SKM-1 treated with dmso at 0.1 percent for 144 hours (cell line): ENCODE results near the gene TRIM47.

ENCODE experiments used
- DNase-seq: peaks from one replicate; lab custom pipeline; 2025; ENCODE audit not compliant: unreplicated experiment; lab: John Stamatoyannopoulos, UW

The TRIM47 gene

GRCh38 chr17:75909051-75909811 is 30.9 kb upstream of the TRIM47 start:
- DNase-seq = no peak

DNA sequence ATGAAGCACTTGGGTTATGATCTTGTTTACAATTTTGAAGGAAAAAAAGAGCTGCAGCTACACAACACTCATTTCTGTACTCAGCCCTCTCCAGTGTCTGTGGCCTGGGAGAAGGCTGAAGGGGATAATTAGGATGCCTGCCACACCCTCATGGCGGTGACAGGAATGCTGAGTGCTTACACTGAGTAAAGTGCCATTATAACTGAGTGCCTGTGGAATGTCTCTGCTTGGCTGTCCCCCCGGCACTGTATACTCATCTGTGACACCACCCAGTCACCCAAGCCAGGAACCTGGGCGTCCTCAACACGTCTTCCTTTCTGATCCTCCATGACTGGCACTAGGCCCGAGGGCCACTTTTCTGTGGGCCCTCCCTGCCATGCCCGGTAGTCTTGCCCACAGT is 29.8 kb upstream of the TRIM47 start:
- DNase-seq = no peak

DNA sequence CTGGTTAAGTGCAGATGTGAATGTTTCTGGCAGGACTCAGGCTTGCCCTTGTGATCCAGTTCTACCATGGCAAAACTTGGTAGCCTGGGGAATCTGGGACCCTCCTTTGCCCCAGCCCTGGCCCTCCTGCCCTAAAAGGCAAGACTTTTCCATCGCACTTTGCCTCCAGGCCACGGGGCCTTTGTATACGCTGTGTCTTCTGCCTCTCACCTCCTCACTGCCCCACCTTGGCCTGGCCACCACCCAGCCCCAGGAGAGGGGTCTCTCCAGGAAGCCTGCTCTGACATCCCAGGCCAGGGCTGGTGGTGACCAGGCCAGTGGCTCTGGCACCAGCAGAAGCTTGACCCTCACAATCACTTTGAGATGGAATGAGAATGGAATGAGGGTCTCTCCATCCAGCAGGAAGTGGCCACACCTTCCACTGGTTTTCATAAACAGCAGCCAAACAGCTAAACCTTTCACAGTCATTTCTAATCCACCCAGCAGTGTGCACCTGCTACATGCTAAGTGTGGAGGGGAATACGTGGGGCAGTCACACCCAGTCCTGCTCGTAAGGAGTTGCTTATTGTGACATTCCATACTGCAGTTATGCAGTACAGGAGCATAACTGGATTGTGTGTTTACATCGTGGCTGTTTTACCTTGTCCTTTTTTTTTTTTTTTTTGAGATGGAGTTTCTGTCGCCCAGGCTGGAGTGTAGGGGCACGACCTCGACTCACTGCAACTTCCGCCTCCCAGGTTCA is 27.9 kb upstream of the TRIM47 start:
- DNase-seq = no peak

DNA sequence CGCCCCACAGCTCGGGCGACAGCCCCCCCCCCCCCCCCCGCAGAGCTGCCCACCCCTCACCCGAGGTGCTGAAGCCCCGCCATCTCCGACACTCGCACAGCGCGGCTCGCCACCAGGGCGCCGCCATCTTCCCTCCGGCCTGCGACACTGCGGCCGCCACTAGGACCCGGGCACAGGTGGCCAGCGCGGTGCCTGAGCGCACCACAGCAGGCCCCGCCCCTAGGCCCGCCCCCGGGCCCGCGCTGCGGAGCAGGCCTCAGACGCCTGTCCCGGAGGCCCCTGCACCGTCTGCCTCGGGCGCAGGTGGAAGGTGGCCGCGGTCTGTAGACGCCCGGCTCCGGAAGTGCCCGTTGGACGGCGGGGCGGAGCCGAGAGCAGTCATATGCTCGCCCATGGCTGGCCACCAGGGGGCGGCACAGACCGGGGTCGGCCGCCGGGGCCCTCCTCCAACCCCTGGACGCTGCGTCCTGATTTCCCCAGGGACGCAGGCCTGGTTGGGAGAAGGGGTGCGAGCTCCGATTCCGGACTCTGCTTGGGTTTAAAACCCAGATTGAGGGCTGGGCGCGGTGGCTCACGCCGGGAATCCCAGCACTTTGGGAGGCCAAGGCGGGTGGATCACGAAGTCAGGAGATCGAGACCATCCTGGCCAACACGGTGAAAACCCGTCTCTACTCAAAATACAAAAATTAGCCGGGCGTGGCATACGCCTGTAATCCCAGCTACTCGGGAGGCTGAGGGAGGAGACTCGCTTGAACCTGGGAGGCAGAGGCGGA is 26.6 kb upstream of the TRIM47 start, which contains the start of gene MRPL38:
Gene MRPL38, minus strand, starts transcription at position 136 of the 773 bp plus-strand sequence. Its CDS starts 9 bp downstream, at position 127.
- peak; percentile 91 for DNase-seq

DNA sequence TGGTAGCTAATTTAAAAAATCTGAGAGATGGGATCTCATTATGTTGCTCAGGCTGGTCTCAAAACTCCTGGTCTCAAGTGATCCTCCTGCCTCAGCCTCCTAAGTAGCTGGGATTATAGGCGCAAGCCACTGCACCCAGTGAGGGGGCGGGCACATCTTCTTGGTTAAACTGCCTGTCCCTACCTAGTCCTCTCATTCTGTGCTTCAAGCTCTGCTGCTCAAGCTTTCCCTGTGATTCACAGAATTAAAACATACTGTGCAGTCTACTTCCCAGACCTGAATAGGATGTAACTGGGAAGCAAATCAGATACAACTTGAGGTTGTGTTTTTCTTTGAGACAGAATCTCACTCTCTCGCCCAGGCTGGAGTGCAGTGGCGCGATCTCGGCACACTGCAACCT is 24.0 kb upstream of the TRIM47 start:
- DNase-seq = no peak

GRCh38 chr17:75901727-75902126 is 23.3 kb upstream of the TRIM47 start:
- no peak for DNase-seq

DNA sequence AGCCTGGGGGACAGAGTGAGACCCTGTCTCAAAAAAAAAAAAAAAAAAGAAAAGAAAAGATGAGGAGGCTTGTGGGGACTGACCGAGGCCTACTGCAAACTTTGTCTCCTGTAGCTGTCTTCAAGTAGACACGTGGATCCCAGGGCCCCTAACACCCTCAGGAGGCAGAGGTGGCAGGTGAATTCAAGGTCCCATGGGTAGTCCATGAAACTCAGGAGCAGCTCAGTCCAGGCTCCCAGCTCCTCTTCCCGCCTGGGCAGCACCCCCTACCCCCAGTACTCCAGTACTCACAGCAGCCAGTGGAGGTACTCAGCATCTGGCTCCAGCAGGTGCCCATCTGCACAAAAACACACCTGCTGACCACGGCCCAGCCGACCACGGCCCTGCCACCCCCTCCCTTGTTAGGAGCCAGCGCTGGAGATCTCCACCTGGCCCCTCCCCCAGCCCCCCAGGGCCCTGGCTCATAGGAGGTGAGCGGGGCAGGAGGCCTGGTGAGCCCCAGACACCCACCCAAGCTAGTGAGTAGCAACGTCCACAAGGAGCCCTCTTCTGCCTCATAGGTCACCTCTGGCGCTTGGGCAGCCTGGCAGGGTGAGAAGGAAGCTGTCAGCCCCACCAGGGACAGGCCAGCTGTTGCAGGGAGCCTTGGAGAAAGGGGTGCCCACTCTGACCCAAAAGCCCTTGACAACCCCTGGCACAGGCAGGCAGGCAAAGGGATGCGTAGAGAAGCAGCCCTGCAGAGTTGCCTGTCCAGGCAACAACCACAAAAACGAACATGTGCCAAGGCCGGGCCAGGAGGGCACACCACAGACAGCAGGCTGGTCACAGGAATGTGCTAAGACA is 22.5 kb upstream of the TRIM47 start:
- no peak for DNase-seq

GRCh38 chr17:75899767-75900468 is 21.5 kb upstream of the TRIM47 start:
- DNase-seq = no peak

- DNase-seq = no peak
Measured at GRCh38 chr17:75899353-75899752, 21.0 kb upstream of the TRIM47 start.

- no peak for DNase-seq
Measured at GRCh38 chr17:75898791-75899190, 20.4 kb upstream of the TRIM47 start.

GRCh38 chr17:75898065-75898464 is 19.7 kb upstream of the TRIM47 start:
- no peak for DNase-seq

DNA sequence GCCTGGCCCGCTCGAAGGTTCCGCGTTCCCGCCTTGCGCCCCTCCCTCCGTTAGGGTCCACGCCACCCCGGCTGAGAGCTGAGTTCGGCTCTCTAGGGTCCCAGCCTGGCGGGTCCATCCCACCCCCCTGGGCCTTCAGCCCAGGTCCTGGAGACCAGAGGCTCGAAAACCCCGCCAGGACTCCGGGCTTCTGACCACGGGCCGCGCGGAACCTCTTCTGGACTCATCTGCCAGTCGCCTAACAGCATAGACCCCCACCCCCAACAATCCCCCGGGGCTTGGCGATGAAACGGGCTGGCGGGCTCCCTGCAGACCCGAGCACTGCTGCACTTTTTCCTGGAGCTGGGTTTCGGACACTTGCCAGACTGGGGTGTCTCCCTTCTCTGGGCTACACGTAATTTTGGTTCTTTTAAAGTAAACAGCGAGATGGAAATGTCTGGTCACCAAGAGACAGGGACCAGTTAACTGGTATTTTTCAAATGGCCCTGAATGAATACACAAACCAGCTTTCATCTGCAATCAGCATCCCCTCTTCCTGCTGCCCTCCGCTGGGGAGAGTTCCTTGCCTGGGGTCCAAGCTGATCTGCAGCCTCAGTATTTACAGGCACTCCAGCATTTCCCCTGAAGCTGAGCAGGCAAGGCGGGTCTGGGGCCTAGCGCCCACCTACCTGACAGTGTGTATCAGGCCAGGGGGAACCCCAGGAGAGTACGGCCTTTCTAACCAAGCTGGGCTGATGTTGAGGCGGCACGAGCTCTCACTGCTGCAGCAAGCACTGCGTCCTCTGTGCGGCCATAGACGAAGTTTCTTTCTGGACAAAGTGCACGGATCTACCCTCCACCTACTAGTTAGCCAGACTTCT is 19.0 kb upstream of the TRIM47 start:
- no peak for DNase-seq

GRCh38 chr17:75896415-75897159 is 18.2 kb upstream of the TRIM47 start, which contains the start of gene TRIM65:
TSS of gene TRIM65 (minus strand) at chr17:75896951. CDS start at chr17:75896937, 14 bp downstream.
- peak; percentile 59 for DNase-seq

DNA sequence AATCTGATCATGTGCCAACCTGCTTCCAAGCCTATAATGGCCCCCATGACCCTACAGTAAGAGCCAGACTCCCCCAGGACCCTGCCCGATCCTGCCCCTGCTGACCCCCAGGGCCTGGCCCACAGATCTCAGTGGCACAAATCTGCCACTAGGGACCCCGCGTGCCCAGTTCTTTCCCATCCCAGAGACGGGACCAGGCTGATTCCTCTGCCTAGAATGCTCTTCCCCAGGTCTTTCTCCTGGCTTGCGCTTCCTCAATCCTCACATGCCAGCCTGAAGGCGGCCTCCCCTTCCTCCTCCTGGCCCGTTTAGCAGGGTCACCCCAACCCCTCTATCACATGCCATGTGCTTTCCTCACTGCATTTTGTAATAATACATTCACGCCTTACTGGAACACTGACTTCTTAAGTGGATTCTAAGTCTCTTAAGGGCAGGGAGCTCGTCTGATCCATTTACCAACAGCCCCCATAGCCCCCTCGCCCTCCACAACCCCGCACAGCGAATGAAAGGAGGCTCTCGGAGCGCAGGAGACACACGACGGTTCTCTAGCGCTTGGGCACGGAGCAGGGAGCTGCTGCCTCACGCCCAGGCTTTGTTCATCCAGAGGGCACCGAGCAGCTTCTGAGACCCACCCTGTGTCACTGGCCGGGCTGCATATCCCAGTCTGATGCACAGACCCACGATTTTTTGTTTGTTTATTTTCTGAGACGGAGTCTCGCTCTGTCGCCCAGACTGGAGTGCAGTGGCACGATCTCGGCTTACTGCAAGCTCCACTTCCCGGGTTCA is 17.2 kb upstream of the TRIM47 start:
- DNase-seq = no peak

DNA sequence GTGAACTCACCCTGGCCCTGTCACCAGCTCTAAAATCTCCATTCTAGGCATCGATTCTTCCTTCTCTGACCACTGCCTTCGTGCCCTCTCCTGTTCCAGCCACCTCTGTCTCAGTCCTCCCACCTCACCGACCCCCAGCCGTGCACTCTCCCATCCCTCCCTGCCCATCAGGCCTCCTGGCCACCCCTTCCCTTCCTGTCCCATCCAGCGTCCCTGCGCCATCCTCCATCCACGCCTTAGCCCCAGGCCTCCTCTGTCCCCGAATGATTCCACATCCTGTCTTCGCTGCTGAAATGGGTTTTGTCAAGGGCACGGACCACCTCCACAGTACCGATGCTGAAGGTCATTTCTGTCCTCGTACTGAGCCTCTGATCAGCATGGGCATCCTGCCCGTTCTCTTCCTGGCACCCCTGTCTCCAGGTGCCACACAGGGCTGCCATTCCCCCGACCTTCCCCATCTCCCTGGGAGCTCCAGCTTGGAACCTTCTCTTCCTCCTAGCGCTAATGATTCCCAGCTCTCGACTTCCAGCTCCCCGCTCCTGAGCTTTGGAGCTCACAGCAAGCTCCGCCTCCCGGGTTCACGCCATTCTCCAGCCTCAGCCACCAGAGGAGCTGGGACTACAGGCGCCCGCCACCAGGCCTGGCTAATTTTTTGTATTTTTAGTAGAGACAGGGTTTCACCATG is 15.8 kb upstream of the TRIM47 start:
- no peak for DNase-seq

DNA sequence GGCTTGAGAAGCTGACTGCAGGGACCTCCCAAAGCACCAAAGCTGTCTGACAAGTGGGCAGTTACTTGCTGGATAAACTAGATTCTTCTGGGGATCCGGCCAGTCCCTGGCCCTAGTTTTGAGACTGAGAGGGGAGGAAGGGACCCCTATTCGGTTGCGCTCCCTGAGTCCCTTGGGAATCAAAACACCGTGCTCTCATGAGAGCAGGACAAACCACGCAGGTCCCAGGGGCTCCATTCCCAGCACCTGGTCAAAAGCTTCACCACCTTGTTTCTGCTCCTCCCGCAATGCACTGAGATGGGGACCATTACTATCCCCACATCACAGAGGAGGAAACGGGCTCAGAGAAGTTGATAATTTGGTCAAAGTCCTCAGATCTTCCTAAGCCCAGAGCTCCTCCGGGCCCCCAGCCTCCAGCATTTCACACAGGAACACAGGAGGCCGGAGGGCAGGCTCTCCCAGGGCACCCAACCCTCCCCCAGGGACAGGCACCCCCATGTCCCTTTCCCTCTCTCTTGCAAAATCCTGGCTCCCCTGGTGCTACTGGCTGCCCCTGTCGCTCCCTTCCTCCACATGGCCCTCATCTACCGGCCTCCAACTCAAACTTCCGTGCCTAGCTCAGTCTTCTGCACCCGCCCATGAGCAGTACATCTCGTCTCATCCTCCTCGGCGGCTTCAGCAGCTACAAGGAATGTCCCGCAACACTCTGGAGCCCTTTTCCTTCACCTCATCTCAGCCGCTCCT is 15.1 kb upstream of the TRIM47 start:
- DNase-seq = no peak
